ENCODE results near the gene B3GNT2. TPM values are rescaled to one million over a fixed set of nuclear protein-coding genes. Genes with fewer than 3 reads are reported as not detected.

B3GNT2 gene
- total RNA-seq, 1 experiment from 2014 or later: 12.3 TPM

- Mint-ChIP-seq H3K27ac (ENCODE audit: low read depth, unreplicated experiment) (peak overlapping the region; percentile 35), H3K36me3 (ENCODE audit: insufficient read depth, unreplicated experiment) (peaks cover 6% of the 10 kb centered on the region), H3K27me3 (ENCODE audit: insufficient read depth, unreplicated experiment) (no peaks in the 10 kb centered on the region), H3K9me3 (ENCODE audit: unreplicated experiment) (no peaks in the 10 kb centered on the region), H3K4me1 (ENCODE audit: insufficient read depth, unreplicated experiment) (peaks cover 34% of the 10 kb centered on the region), H3K4me3 (ENCODE audit: unreplicated experiment) (no peak overlapping the region)
- BruUV-seq (replicated peaks): no TSS peak
- TF ChIP-seq CTCF (IDR thresholded peaks at IDR 0.05; ENCODE audit: unreplicated experiment): no peak
- peak; percentile 45 for DNase-seq (ENCODE audit: unreplicated experiment)
- CTCF ChIA-PET: interaction anchor here (1.1 kb wide), 1 partner anchor 211 kb away, joined by 4 read pairs; no protein-coding TSS in a partner anchor
- intact Hi-C loops (cut with micrococcal nuclease): loop anchor here (2.0 to 5.0 kb wide), 2 partner anchors 207 to 281 kb away; no protein-coding TSS in a partner anchor
- POLR2A ChIA-PET: interaction anchor here (1.0 to 1.6 kb wide), 4 partner anchors 11 to 212 kb away, joined by 3 to 6 read pairs (median 4); no protein-coding TSS in a partner anchor
Observed at GRCh38 chr2:62199392-62200125, 3.6 kb downstream of the B3GNT2 start.

- DNase-seq (ENCODE audit: unreplicated experiment): no peak
- Mint-ChIP-seq H3K36me3 (ENCODE audit: insufficient read depth, unreplicated experiment) (peaks cover 6% of the 10 kb centered on the region), H3K27me3 (ENCODE audit: insufficient read depth, unreplicated experiment) (no peaks in the 10 kb centered on the region), H3K4me1 (ENCODE audit: insufficient read depth, unreplicated experiment) (peaks cover 34% of the 10 kb centered on the region), H3K9me3 (ENCODE audit: unreplicated experiment) (no peaks in the 10 kb centered on the region), H3K4me3 (ENCODE audit: unreplicated experiment) (no peak overlapping the region), H3K27ac (ENCODE audit: low read depth, unreplicated experiment) (no peak overlapping the region)
- intact Hi-C loops (cut with micrococcal nuclease): no loop called here
- no TSS peak for BruUV-seq (replicated peaks)
- TF ChIP-seq CTCF (IDR thresholded peaks at IDR 0.05; ENCODE audit: unreplicated experiment): no peak
- ChIA-PET POLR2A (interaction anchor here (1.2 to 1.6 kb wide), 3 partner anchors 10 to 88 kb away, joined by 3 to 6 read pairs (median 3); no protein-coding TSS in a partner anchor), CTCF (interaction anchor here (1.0 to 1.1 kb wide), 2 partner anchors 210 kb away, joined by 4 read pairs; no protein-coding TSS in a partner anchor)
Observed at GRCh38 chr2:62200291-62200841, 4.5 kb downstream of the B3GNT2 start.

- intact Hi-C loops (cut with micrococcal nuclease): no loop called here
- DNase-seq (ENCODE audit: unreplicated experiment): no peak
- no TSS peak for BruUV-seq (replicated peaks)
- H3K27ac Mint-ChIP-seq (ENCODE audit: low read depth, unreplicated experiment): no peak overlapping the region
- no peak overlapping the region for H3K4me3 Mint-ChIP-seq (ENCODE audit: unreplicated experiment)
- H3K27me3 Mint-ChIP-seq (ENCODE audit: insufficient read depth, unreplicated experiment): no peaks in the 10 kb centered on the region
- CTCF ChIA-PET: interaction anchor here (1.0 kb wide), 1 partner anchor 210 kb away, joined by 4 read pairs; no protein-coding TSS in a partner anchor
- H3K4me1 Mint-ChIP-seq (ENCODE audit: insufficient read depth, unreplicated experiment): peaks cover 34% of the 10 kb centered on the region
- no peak for TF ChIP-seq CTCF (IDR thresholded peaks at IDR 0.05; ENCODE audit: unreplicated experiment)
- no peaks in the 10 kb centered on the region for H3K9me3 Mint-ChIP-seq (ENCODE audit: unreplicated experiment)
- H3K36me3 Mint-ChIP-seq (ENCODE audit: insufficient read depth, unreplicated experiment): peaks cover 6% of the 10 kb centered on the region
- POLR2A ChIA-PET: interaction anchor here (1.2 kb wide), 1 partner anchor 14 kb away, joined by 6 read pairs; no protein-coding TSS in a partner anchor
Observed at GRCh38 chr2:62200868-62201267, 5.0 kb downstream of the B3GNT2 start.

GRCh38 chr2:62201307-62201706 lies 5.4 kb downstream of the B3GNT2 start:
- no peak overlapping the region for H3K27ac Mint-ChIP-seq (ENCODE audit: low read depth, unreplicated experiment)
- no peaks in the 10 kb centered on the region for H3K27me3 Mint-ChIP-seq (ENCODE audit: insufficient read depth, unreplicated experiment)
- TF ChIP-seq CTCF (IDR thresholded peaks at IDR 0.05; ENCODE audit: unreplicated experiment): no peak
- no peak for DNase-seq (ENCODE audit: unreplicated experiment)
- BruUV-seq (replicated peaks): no TSS peak
- POLR2A ChIA-PET: interaction anchor here (1.2 kb wide), 1 partner anchor 14 kb away, joined by 6 read pairs; no protein-coding TSS in a partner anchor
- CTCF ChIA-PET: interaction anchor here (1.0 kb wide), 1 partner anchor 211 kb away, joined by 4 read pairs; no protein-coding TSS in a partner anchor
- intact Hi-C loops (cut with micrococcal nuclease): no loop called here
- peaks cover 6% of the 10 kb centered on the region for H3K36me3 Mint-ChIP-seq (ENCODE audit: insufficient read depth, unreplicated experiment)
- H3K4me1 Mint-ChIP-seq (ENCODE audit: insufficient read depth, unreplicated experiment): peaks cover 34% of the 10 kb centered on the region
- H3K4me3 Mint-ChIP-seq (ENCODE audit: unreplicated experiment): no peak overlapping the region
- H3K9me3 Mint-ChIP-seq (ENCODE audit: unreplicated experiment): no peaks in the 10 kb centered on the region

Data from MCF 10A (cell line).